H9 (cell line): ENCODE measurements around the gene TNXB. TPM values are rescaled to one million over a fixed set of nuclear protein-coding genes. Genes with fewer than 3 reads are reported as not detected.

Experiments used
- DNase-seq: peaks from one replicate; pipeline ENCODE4 v3.0.0-alpha.2; 2017
- H2AFZ ChIP-seq: one replicate; pipeline ENCODE4 v1.6.1; 2013; ENCODE audit warnings: mild to moderate bottlenecking, low read length, control low read depth, moderate library complexity
- H2AK5ac ChIP-seq: 2 replicates; pipeline ENCODE4 v1.6.1; 2013; ENCODE audit warnings: low read length, control low read depth, mixed read lengths; ENCODE audit not compliant: insufficient read length
- H2BK120ac ChIP-seq: one replicate; pipeline ENCODE4 v1.6.1; 2013; ENCODE audit warnings: low read depth, mild to moderate bottlenecking, low read length, control low read depth, inconsistent platforms; ENCODE audit not compliant: poor library complexity, severe bottlenecking
- H2BK12ac ChIP-seq: 2 replicates; pipeline ENCODE4 v1.6.1; 2013; ENCODE audit warnings: low read length, control low read depth, mixed read lengths, low read depth; ENCODE audit not compliant: insufficient read length
- H2BK15ac ChIP-seq: 2 replicates; pipeline ENCODE4 v1.6.1; 2013; ENCODE audit warnings: low read depth, low read length, control low read depth
- H2BK20ac ChIP-seq: one replicate; pipeline ENCODE4 v1.6.1; 2013; ENCODE audit warnings: low read depth, mild to moderate bottlenecking, low read length, control low read depth, inconsistent platforms; ENCODE audit not compliant: poor library complexity, severe bottlenecking
- H2BK5ac ChIP-seq: 2 replicates; pipeline ENCODE4 v1.6.1; 2013; ENCODE audit warnings: low read length, control low read depth, mixed read lengths; ENCODE audit not compliant: insufficient read length
- H3K14ac ChIP-seq: 2 replicates; pipeline ENCODE4 v1.6.1; 2013; ENCODE audit warnings: low read length, control low read depth; ENCODE audit not compliant: insufficient read depth
- H3K18ac ChIP-seq: 2 replicates; pipeline ENCODE4 v1.6.1; 2013; ENCODE audit warnings: low read depth, mild to moderate bottlenecking, mixed read lengths, low read length, control low read depth; ENCODE audit not compliant: insufficient read length
- H3K23ac ChIP-seq: 2 replicates; pipeline ENCODE4 v1.6.1; 2013; ENCODE audit warnings: low read length, control low read depth, mixed read lengths, low read depth; ENCODE audit not compliant: insufficient read length
- H3K23me2 ChIP-seq: 2 replicates; pipeline ENCODE4 v1.6.1; 2013; ENCODE audit warnings: low read depth, mild to moderate bottlenecking, mixed read lengths, low read length, control low read depth; ENCODE audit not compliant: insufficient read length, poor library complexity, severe bottlenecking
- H3K27ac ChIP-seq: 2 replicates; pipeline ENCODE4 v1.5.1; 2013; ENCODE audit warnings: low read length, control low read depth, mixed read lengths, low read depth; ENCODE audit not compliant: insufficient read length
- H3K27me3 ChIP-seq: 2 replicates; pipeline ENCODE4 v1.6.1; 2013; ENCODE audit warnings: low read length, control low read depth, inconsistent platforms; ENCODE audit not compliant: insufficient read depth
- H3K4ac ChIP-seq: 2 replicates; pipeline ENCODE4 v1.6.1; 2013; ENCODE audit warnings: low read depth, mild to moderate bottlenecking, control low read depth, inconsistent platforms, low read length, moderate library complexity
- H3K4me1 ChIP-seq: 2 replicates; pipeline ENCODE4 v1.6.1; 2013; ENCODE audit warnings: low read length, control low read depth, inconsistent platforms; ENCODE audit not compliant: insufficient read depth
- H3K4me2 ChIP-seq: 2 replicates; pipeline ENCODE4 v1.6.1; 2013; ENCODE audit warnings: low read length, control low read depth, mixed read lengths; ENCODE audit not compliant: insufficient read length, insufficient read depth
- H3K56ac ChIP-seq: 2 replicates; pipeline ENCODE4 v1.6.1; 2013; ENCODE audit warnings: low read depth, mild to moderate bottlenecking, mixed read lengths, low read length, control low read depth; ENCODE audit not compliant: insufficient read length
- H3K79me1 ChIP-seq: 2 replicates; pipeline ENCODE4 v1.6.1; 2013; ENCODE audit warnings: low read depth, mild to moderate bottlenecking, moderate library complexity, low read length, control low read depth, inconsistent platforms; ENCODE audit not compliant: insufficient read depth, poor library complexity, severe bottlenecking
- H3K79me2 ChIP-seq: 2 replicates; pipeline ENCODE4 v1.6.1; 2013; ENCODE audit warnings: low read length, control low read depth, inconsistent platforms; ENCODE audit not compliant: insufficient read depth
- H3K9ac ChIP-seq: 2 replicates; pipeline ENCODE4 v1.6.1; 2013; ENCODE audit warnings: low read length, control low read depth, mixed read lengths; ENCODE audit not compliant: insufficient read length; ENCODE audit errors: extremely low read depth
- H3K9me3 ChIP-seq: one replicate; pipeline ENCODE4 v1.6.1; 2013; ENCODE audit warnings: low read depth, low read length, inconsistent platforms; ENCODE audit not compliant: control insufficient read depth
- H3T11ph ChIP-seq: one replicate; pipeline ENCODE4 v1.6.1; 2013; ENCODE audit warnings: mild to moderate bottlenecking, low read length, control low read depth, inconsistent platforms
- H4K20me1 ChIP-seq: one replicate; pipeline ENCODE4 v1.6.1; 2013; ENCODE audit not compliant: control insufficient read depth, insufficient read length, insufficient read depth
- H4K5ac ChIP-seq: 2 replicates; pipeline ENCODE4 v1.6.1; 2013; ENCODE audit warnings: low read depth, mild to moderate bottlenecking, mixed read lengths, low read length, control low read depth; ENCODE audit not compliant: insufficient read length
- H4K8ac ChIP-seq: replicated peaks from 2 replicates; pipeline ENCODE4 v1.6.1; 2013; ENCODE audit warnings: low read length, control low read depth, mixed read lengths, low read depth; ENCODE audit not compliant: insufficient read length
- H4K91ac ChIP-seq: 2 replicates; pipeline ENCODE4 v1.6.1; 2013; ENCODE audit warnings: low read depth, mild to moderate bottlenecking, moderate library complexity, mixed read lengths, low read length, control low read depth; ENCODE audit not compliant: insufficient read length
- H3K27ac Mint-ChIP-seq, 3 experiments: 2 replicates in 2 of 3; 3 replicates in 1 of 3; pipeline ENCODE4 v1.8.0; 2020 to 2021; ENCODE audit warnings: mixed read lengths in 3 of 3, mild to moderate bottlenecking in 1 of 3, moderate library complexity in 1 of 3
- H3K27me3 Mint-ChIP-seq: 2 replicates; pipeline ENCODE4 v1.8.0; 2021; ENCODE audit warnings: low read depth, mild to moderate bottlenecking, moderate library complexity, mixed read lengths
- H3K36me3 Mint-ChIP-seq, 3 experiments: 2 replicates in 2 of 3; 3 replicates in 1 of 3; pipeline ENCODE4 v1.8.0; 2020 to 2021; ENCODE audit warnings: low read depth in 3 of 3, mixed read lengths in 3 of 3; ENCODE audit not compliant: insufficient read depth in 1 of 3
- H3K4me1 Mint-ChIP-seq, 2 experiments: 2 replicates each; pipeline ENCODE4 v1.8.0; 2020; ENCODE audit warnings: mixed read lengths in 2 of 2
- H3K4me3 Mint-ChIP-seq, 2 experiments: 2 replicates in 1 of 2; 3 replicates in 1 of 2; pipeline ENCODE4 v1.8.0; 2020 to 2021; ENCODE audit warnings: mild to moderate bottlenecking in 2 of 2, mixed read lengths in 2 of 2, moderate library complexity in 1 of 2
- H3K9me3 Mint-ChIP-seq, 2 experiments: 2 replicates in 1 of 2; 3 replicates in 1 of 2; pipeline ENCODE4 v1.8.0; 2020; ENCODE audit warnings: mild to moderate bottlenecking in 2 of 2, mixed read lengths in 2 of 2, moderate library complexity in 1 of 2
- CTCF ChIP-seq: fragments of 200-600 bp; sonication (generic); conservative IDR thresholded peaks from 3 replicates; pipeline ENCODE4 v1.8.0; 2021; ENCODE audit warnings: antibody characterized with exemption, mild to moderate bottlenecking
- WGBS: extraction: QIAGEN DNeasy Blood & Tissue Kit; methylation state at CpG from one replicate; pipeline ENCODE4 v1.1.7; 2013; ENCODE audit warnings: missing lambda C conversion rate, low lambda C conversion rate, mixed read lengths; ENCODE audit not compliant: insufficient read length; ENCODE audit errors: extremely low coverage; 5-methylcytosine and 5-hydroxymethylcytosine counted together
- total RNA-seq: library from RNA; stranded (reverse); gene quantifications from 2 replicates; pipeline ENCODE4 v1.2.1, GENCODE V29; 2021

TNXB gene
- total RNA-seq, 1 experiment from 2014 or later = 5.0 TPM

- H3K4ac ChIP-seq = no peak overlapping the region
- no peaks in the 10 kb centered on the region for H3K79me1 ChIP-seq
- no peak overlapping the region for H2BK15ac ChIP-seq
- H3T11ph ChIP-seq = no peak overlapping the region
- H4K91ac ChIP-seq = no peak overlapping the region
- no peak overlapping the region for H2AK5ac ChIP-seq
- H3K27ac ChIP-seq = no peak overlapping the region
- H4K20me1 ChIP-seq = no peaks in the 10 kb centered on the region
- H3K27ac Mint-ChIP-seq = peak overlapping the region in 1 of 3 experiments; percentile 61; a peak in 3 of 7 replicates
- peaks cover 9% of the 10 kb centered on the region for H3K4me1 ChIP-seq
- H4K5ac ChIP-seq = no peak overlapping the region
- peaks cover 41% of the 10 kb centered on the region for H3K23me2 ChIP-seq
- no peak overlapping the region for H2BK12ac ChIP-seq
- no peaks in the 10 kb centered on the region for H3K79me2 ChIP-seq
- no peak overlapping the region for H2BK5ac ChIP-seq
- no peak overlapping the region for H2BK20ac ChIP-seq
- H4K8ac ChIP-seq = no peak overlapping the region
- no peak overlapping the region for H3K9ac ChIP-seq
- peak overlapping the region in 1 of 2 experiments; percentile 98; a peak in 3 of 5 replicates for H3K4me3 Mint-ChIP-seq
- H3K4me2 ChIP-seq = peak overlapping the region; percentile 81
- H3K27me3 ChIP-seq = no peaks in the 10 kb centered on the region; the same call in 1 of the 2 replicates
- H3K56ac ChIP-seq = no peak overlapping the region
- H3K14ac ChIP-seq = no peak overlapping the region
- no peak for TF ChIP-seq CTCF
- H3K4me1 Mint-ChIP-seq = peaks cover 46 to 69% of the 10 kb centered on the region in 2 experiments
- H2BK120ac ChIP-seq = no peak overlapping the region
- peak overlapping the region; percentile 46 for H2AFZ ChIP-seq
- no peaks in the 10 kb centered on the region; a peak in 1 of 5 replicates for H3K9me3 Mint-ChIP-seq
- H3K9me3 ChIP-seq = no peaks in the 10 kb centered on the region
- peaks cover under 1 to 9% (median 4%) of the 10 kb centered on the region in 3 experiments; a peak in 4 of 7 replicates for H3K36me3 Mint-ChIP-seq
- no peak overlapping the region for H3K23ac ChIP-seq
- peak; percentile 75 for DNase-seq
- H3K18ac ChIP-seq = no peak overlapping the region
- peaks cover 4% of the 10 kb centered on the region for H3K27me3 Mint-ChIP-seq
- no CpG with 5 or more reads among the region's 55 CpGs for WGBS
Observed at GRCh38 chr6:32149932-32150870, 41.1 kb upstream of the TNXB start.
